Sigmoid colon (tissue), 7 donors: ENCODE results near the gene CRY2. TPM values are rescaled to one million over a fixed set of nuclear protein-coding genes. Genes with fewer than 3 reads are reported as not detected.
A peak's percentile ranks its signal among the peaks of the same experiment; 100 is the strongest.

Experiments used
- DNase-seq: peaks from one replicate; pipeline ENCODE4 v3.0.0-alpha.2; 2019
- H3K27ac ChIP-seq, 4 donors: fragments of 200-600 bp; sonication (generic); one replicate each; pipeline ENCODE4 v1.5.1; 2016 to 2019; ENCODE audit warnings: mild to moderate bottlenecking in 1 of 4
- H3K27me3 ChIP-seq, 3 donors: fragments of 200-600 bp; sonication (generic); one replicate each; pipeline ENCODE4 v1.5.1; 2019; ENCODE audit warnings: mild to moderate bottlenecking in 1 of 3
- H3K36me3 ChIP-seq, 4 donors: fragments of 200-600 bp; sonication (generic); one replicate each; pipeline ENCODE4 v1.5.1; 2016 to 2019
- H3K4me1 ChIP-seq, 4 donors: fragments of 200-600 bp; sonication (generic); one replicate each; pipeline ENCODE4 v1.5.1; 2017 to 2019
- H3K4me3 ChIP-seq, 4 donors: fragments of 200-600 bp; sonication (generic); one replicate each; pipeline ENCODE4 v1.5.1; 2017 to 2019; ENCODE audit warnings: mild to moderate bottlenecking in 2 of 4, moderate library complexity in 1 of 4
- H3K9me3 ChIP-seq, 4 donors: fragments of 200-600 bp in 3 of 4; sonication (generic) in 3 of 4; one replicate each; pipeline versions ENCODE4 v1.5.1 to v1.6.1; 2013 to 2019
- EP300 ChIP-seq, 4 donors: sonication (generic); formaldehyde crosslinking; IDR thresholded peaks; one replicate each; pipeline ENCODE4 v1.6.1; 2017; ENCODE audit warnings: antibody characterized with exemption in 4 of 4
- POLR2A ChIP-seq, 2 donors: fragments of 450-650 bp; IDR thresholded peaks; one replicate each; pipeline ENCODE4 v1.6.1; 2016; ENCODE audit warnings: antibody characterized with exemption in 2 of 2, mild to moderate bottlenecking in 2 of 2, moderate library complexity in 2 of 2
- POLR2AphosphoS5 ChIP-seq, 4 donors: sonication (generic); formaldehyde crosslinking; IDR thresholded peaks; one replicate each; pipeline ENCODE4 v1.6.1; 2017; ENCODE audit warnings: antibody characterized with exemption in 4 of 4
- WGBS, 2 donors: extraction: QIAGEN DNeasy Blood & Tissue Kit; methylation state at CpG; one replicate each; pipeline ENCODE4 v1.1.7; 2013; 5-methylcytosine and 5-hydroxymethylcytosine counted together
- intact Hi-C: fragments of 100-400 bp; cut with DNase I; formaldehyde crosslinking; loops from one replicate; pipeline ENCODE4 v1.15.1; 2023
- polyA plus RNA-seq, 3 donors: library from polyadenylated mRNA; stranded (reverse); fragments of 200-250 nt; gene quantifications; one replicate each; pipeline ENCODE4 v1.2.3, GENCODE V29; 2013
- total RNA-seq, 4 donors: library from RNA; depleted of rRNA; stranded (reverse); fragments of >200 nt; gene quantifications; one replicate each; pipeline ENCODE4 v1.1.0, GENCODE V29; 2016
- TF ChIP-seq, protein P1 (sequence below), 4 experiments: fragments of 450-650 bp in 3 of 4; fragments of 200-600 bp in 1 of 4; IDR thresholded peaks; one replicate each; pipeline ENCODE4 v1.5.1; 2016 to 2019; ENCODE audit warnings: antibody characterized with exemption in 4 of 4, mild to moderate bottlenecking in 3 of 4, moderate library complexity in 2 of 4
- donor health status: healthy with polysubstance abuse.
- donor health status: Bipolar disorder and iron deficiency.
- donor health status: healthy.

CRY2 gene
- total RNA-seq = 10 to 100 TPM; 27.5 to 49.3 (median 38.9) TPM
- 10 to 100 TPM in 2 of 3 donors, 1 to 10 TPM in 1; 5.3 to 14.9 (median 13.2) TPM for polyA plus RNA-seq

DNA sequence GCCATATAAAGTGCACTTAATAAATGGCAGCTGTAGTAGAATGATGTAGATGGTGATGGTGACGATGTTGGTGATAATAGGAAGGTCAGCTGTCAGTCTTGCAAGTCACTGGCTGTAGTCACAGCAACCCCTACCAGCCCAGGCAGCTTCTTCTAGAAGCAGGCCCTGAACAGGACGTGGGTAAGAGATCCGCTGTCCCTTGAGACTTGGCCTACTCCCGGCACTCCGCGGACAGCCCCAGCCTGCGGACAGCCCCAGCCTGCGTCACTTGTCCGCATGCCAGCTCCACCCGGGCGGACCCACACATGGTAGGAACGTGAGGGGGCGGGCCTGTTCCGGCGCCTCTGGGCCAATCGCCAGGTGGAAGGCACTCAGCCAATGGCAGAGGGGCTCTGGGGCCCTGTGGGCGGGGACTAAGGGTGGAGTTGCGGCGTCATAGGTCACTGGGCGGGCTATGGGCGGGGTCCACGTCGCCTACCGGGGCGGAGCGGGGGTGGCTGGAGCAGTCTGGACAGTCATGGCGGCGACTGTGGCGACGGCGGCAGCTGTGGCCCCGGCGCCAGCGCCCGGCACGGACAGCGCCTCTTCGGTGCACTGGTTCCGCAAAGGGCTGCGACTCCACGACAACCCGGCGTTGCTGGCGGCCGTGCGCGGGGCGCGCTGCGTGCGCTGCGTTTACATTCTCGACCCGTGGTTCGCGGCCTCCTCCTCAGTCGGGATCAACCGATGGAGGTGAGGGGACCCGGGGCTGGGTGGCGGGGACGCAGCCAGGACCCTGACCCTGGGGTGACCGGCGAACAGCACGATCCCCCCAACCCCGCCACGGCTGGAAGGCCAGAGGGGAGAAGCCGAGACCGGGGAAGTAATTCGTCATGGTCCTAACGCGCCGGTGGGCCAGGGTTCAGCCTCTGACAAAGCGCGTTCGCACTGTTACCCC is at the start of gene CRY2:
CRY2 (plus strand) TSS at position 502 of the 937 bp plus-strand sequence; CDS start at position 518, 16 bp downstream.
- intact Hi-C loops = loop anchor here (2.0 to 5.0 kb wide), 2 partner anchors 42 to 275 kb away; partner anchors contain the start of genes PHF21A and SLC35C1
- Histone ChIP-seq H3K36me3 (no peaks in the 10 kb centered on the region), H3K27ac (peak within 1 kb of the TSS; percentile 98 to 99 (median 99)), H3K4me1 (peaks cover 0 to 60% (median 54%) of the 10 kb centered on the region in 4 donors), H3K4me3 (peak within 1 kb of the TSS; percentile 90 to 98 (median 94)), H3K27me3 (no peaks in the 10 kb centered on the region), H3K9me3 (no peaks in the 10 kb centered on the region)
- peak; percentile 98 for TF ChIP-seq POLR2A (IDR thresholded peaks at IDR 0.05)
- TF ChIP-seq EP300 (IDR thresholded peaks at IDR 0.05) = peak in 2 of 4 donors; percentile 67 to 81
- TF ChIP-seq POLR2AphosphoS5 (IDR thresholded peaks at IDR 0.05) = peak; percentile 95 to 99 (median 98)
- TF ChIP-seq, protein P1, sequence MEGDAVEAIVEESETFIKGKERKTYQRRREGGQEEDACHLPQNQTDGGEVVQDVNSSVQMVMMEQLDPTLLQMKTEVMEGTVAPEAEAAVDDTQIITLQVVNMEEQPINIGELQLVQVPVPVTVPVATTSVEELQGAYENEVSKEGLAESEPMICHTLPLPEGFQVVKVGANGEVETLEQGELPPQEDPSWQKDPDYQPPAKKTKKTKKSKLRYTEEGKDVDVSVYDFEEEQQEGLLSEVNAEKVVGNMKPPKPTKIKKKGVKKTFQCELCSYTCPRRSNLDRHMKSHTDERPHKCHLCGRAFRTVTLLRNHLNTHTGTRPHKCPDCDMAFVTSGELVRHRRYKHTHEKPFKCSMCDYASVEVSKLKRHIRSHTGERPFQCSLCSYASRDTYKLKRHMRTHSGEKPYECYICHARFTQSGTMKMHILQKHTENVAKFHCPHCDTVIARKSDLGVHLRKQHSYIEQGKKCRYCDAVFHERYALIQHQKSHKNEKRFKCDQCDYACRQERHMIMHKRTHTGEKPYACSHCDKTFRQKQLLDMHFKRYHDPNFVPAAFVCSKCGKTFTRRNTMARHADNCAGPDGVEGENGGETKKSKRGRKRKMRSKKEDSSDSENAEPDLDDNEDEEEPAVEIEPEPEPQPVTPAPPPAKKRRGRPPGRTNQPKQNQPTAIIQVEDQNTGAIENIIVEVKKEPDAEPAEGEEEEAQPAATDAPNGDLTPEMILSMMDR (IDR thresholded peaks at IDR 0.05) = no peak
- peak; percentile 100 for DNase-seq
- 0% methylated on average over 75 of the region's 75 CpGs for WGBS, 2 donors

DNA sequence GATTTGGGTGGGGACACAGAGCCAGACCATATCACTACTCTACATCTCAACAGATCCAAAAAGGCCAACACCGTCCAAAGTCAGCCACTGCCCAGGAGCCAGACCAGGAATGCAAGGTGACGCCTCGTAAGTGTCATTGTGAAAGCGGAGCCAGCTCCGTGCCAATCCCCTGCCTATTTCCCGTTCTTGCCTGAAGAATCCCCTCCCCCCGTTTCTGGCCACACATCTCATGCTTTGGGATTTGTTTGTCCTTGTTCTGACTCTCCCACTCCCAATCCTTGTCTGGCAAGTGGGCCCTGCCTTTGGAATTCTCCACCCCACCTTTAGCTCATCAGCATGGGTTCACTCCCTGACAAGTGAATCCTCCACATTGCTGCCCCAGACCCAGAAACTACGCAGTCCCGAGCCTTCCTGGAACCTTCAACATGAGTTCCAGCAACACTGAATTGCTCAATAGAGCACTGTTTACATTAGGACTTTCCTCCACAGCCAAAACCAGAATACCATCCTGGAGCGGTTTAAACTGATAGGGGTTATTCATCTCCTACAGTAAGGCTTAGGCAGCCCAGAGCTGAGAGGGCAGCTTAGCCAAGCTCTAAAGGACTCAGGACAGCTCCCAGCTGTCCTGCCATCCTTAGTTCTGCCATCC is 48.4 kb upstream of the CRY2 start:
- H3K27me3 ChIP-seq = no peaks in the 10 kb centered on the region
- TF ChIP-seq POLR2A (IDR thresholded peaks at IDR 0.05) (no peak), EP300 (IDR thresholded peaks at IDR 0.05) (no peak), POLR2AphosphoS5 (IDR thresholded peaks at IDR 0.05) (no peak)
- TF ChIP-seq, protein P1 (IDR thresholded peaks at IDR 0.05) = no peak
- 85 to 89% methylated on average over 10 of the region's 10 CpGs for WGBS, 2 donors
- no peak overlapping the region for H3K27ac ChIP-seq
- no peaks in the 10 kb centered on the region for H3K36me3 ChIP-seq
- no peak overlapping the region for H3K4me3 ChIP-seq
- intact Hi-C loops = no loop called here
- peaks cover 0 to 3% (median 0%) of the 10 kb centered on the region in 4 donors for H3K4me1 ChIP-seq
- peak; percentile 54 for DNase-seq
- H3K9me3 ChIP-seq = no peaks in the 10 kb centered on the region

DNA sequence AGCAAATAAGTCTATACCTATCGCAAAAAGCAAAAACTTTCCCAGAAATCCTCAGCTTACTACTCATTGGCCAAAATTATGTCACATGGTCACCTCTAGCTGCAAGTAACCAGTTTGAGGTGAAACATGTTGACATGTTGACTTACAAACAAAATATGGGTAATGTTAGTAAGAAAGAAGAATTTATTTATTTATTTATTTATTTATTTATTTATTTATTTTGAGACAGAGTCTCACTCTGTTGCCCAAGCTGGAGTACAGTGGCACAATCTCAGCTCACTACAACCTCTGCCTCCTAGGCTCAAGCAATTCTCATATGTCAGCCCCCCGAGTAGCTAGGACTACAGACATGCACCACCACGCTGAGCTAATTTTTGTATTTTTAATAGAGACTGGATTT is 47.7 kb upstream of the CRY2 start:
- Histone ChIP-seq H3K36me3 (no peaks in the 10 kb centered on the region), H3K4me3 (no peak overlapping the region), H3K27ac (no peak overlapping the region), H3K4me1 (peaks cover 0 to 8% (median 0%) of the 10 kb centered on the region in 4 donors), H3K27me3 (no peaks in the 10 kb centered on the region), H3K9me3 (no peaks in the 10 kb centered on the region)
- 95 to 98% methylated on average over 3 of the region's 3 CpGs for WGBS, 2 donors
- TF ChIP-seq EP300 (IDR thresholded peaks at IDR 0.05) (no peak), POLR2AphosphoS5 (IDR thresholded peaks at IDR 0.05) (no peak), POLR2A (IDR thresholded peaks at IDR 0.05) (no peak)
- TF ChIP-seq, protein P1 (IDR thresholded peaks at IDR 0.05) = no peak
- DNase-seq = peak; percentile 27
- intact Hi-C loops = no loop called here

DNA sequence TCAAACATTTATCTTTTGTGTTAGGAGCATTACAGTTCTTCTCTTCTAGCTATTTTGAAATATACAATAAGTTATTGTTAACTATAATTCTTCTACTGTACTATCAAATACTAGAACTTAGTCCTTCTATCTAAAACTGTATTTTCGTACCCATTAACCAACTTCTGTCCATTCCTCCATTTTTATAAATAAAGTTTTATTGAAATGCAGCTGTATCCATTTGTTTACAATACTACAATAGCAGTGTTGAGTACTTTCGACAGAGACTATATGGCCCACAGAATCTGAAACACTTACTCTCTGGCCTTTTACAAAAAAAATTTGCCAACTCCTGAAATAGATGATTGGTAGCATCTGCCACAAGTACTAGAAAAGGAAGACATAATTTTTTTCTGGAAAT is 47.0 kb upstream of the CRY2 start:
- DNase-seq = no peak
- Histone ChIP-seq H3K9me3 (no peaks in the 10 kb centered on the region), H3K27me3 (no peaks in the 10 kb centered on the region), H3K36me3 (no peaks in the 10 kb centered on the region), H3K4me1 (peaks cover 0 to 8% (median 0%) of the 10 kb centered on the region in 4 donors), H3K4me3 (no peak overlapping the region), H3K27ac (no peak overlapping the region)
- WGBS, 2 donors = 86 to 89% methylated on average over 2 of the region's 2 CpGs
- intact Hi-C loops = loop anchor here (10.0 kb wide), 1 partner anchor 325 kb away; the partner anchor contains the start of gene PHF21A
- TF ChIP-seq POLR2A (IDR thresholded peaks at IDR 0.05) (no peak), EP300 (IDR thresholded peaks at IDR 0.05) (no peak), POLR2AphosphoS5 (IDR thresholded peaks at IDR 0.05) (no peak)
- TF ChIP-seq, protein P1 (IDR thresholded peaks at IDR 0.05) = no peak
